OCI-LY1 (cell line): ENCODE data around the gene ZNF141.

Experiments used
- H2AFZ ChIP-seq: fragments of 200-600 bp; sonication (generic), shearing (Covaris generic); 2 replicates; pipeline ENCODE4 v1.6.0; 2014; ENCODE audit warnings: antibody characterized with exemption, mild to moderate bottlenecking, low read length
- H3F3A ChIP-seq: fragments of 200-600 bp; sonication (generic), shearing (Covaris generic); 2 replicates; pipeline ENCODE4 v1.6.0; 2014; ENCODE audit warnings: mild to moderate bottlenecking, antibody characterized with exemption, low read length, moderate library complexity; ENCODE audit not compliant: insufficient read depth
- H3K27ac ChIP-seq: fragments of 200-600 bp; sonication (generic); 2 replicates; pipeline ENCODE4 v1.5.1; 2014; ENCODE audit warnings: low read length, mixed run types, mild to moderate bottlenecking, low read depth; ENCODE audit not compliant: poor library complexity, severe bottlenecking
- H3K27me3 ChIP-seq: fragments of 200-600 bp; sonication (generic); 2 replicates; pipeline ENCODE4 v1.6.0; 2014; ENCODE audit warnings: antibody characterized with exemption, mild to moderate bottlenecking, low read length, moderate library complexity; ENCODE audit not compliant: insufficient read depth
- H3K36me3 ChIP-seq: fragments of 200-600 bp; sonication (generic); 2 replicates; pipeline ENCODE4 v1.6.1; 2014; ENCODE audit warnings: mild to moderate bottlenecking, antibody characterized with exemption, low read length, moderate library complexity, mixed read lengths; ENCODE audit not compliant: insufficient read depth
- H3K4me1 ChIP-seq: fragments of 200-600 bp; sonication (generic); 2 replicates; pipeline ENCODE4 v1.5.1; 2014; ENCODE audit warnings: mild to moderate bottlenecking, low read length, moderate library complexity; ENCODE audit not compliant: insufficient read depth, severe bottlenecking
- H3K4me2 ChIP-seq: fragments of 200-600 bp; sonication (generic), shearing (Covaris generic); 2 replicates; pipeline ENCODE4 v1.6.1; 2014; ENCODE audit warnings: low read length
- H3K4me3 ChIP-seq: fragments of 200-600 bp; sonication (generic); 2 replicates; pipeline ENCODE4 v1.5.1; 2014; ENCODE audit warnings: low read length, low read depth, mild to moderate bottlenecking, mixed read lengths; ENCODE audit not compliant: poor library complexity, severe bottlenecking
- H3K79me2 ChIP-seq: fragments of 200-600 bp; shearing (Covaris generic); 2 replicates; pipeline ENCODE4 v1.6.1; 2016; ENCODE audit warnings: mixed run types, low read length, mixed read lengths; ENCODE audit not compliant: insufficient read depth
- H3K9ac ChIP-seq: fragments of 200-600 bp; sonication (generic), shearing (Covaris generic); 2 replicates; pipeline ENCODE4 v1.6.1; 2014; ENCODE audit warnings: mild to moderate bottlenecking, low read length, mixed read lengths
- H3K9me2 ChIP-seq: fragments of 200-600 bp; sonication (generic), shearing (Covaris generic); 2 replicates; pipeline ENCODE4 v1.6.1; 2014; ENCODE audit warnings: low read depth, mild to moderate bottlenecking, low read length, mixed read lengths
- H3K9me3 ChIP-seq: fragments of 200-600 bp; shearing (Covaris generic); 2 replicates; pipeline ENCODE4 v1.6.1; 2014; ENCODE audit warnings: low read length, mixed read lengths
- H4K20me1 ChIP-seq: fragments of 200-600 bp; sonication (generic), shearing (Covaris generic); 2 replicates; pipeline ENCODE4 v1.6.0; 2016; ENCODE audit warnings: mild to moderate bottlenecking, low read length; ENCODE audit not compliant: insufficient read depth
- CTCF ChIP-seq: fragments of 200-600 bp; sonication (generic), shearing (Covaris generic); IDR thresholded peaks from 2 replicates; pipeline ENCODE4 v1.5.1; 2017; ENCODE audit warnings: mild to moderate bottlenecking, antibody characterized with exemption, low read length, moderate library complexity, mixed read lengths
- EZH2 ChIP-seq: fragments of 200-600 bp; sonication (generic), shearing (Covaris generic); IDR thresholded peaks from 2 replicates; pipeline ENCODE4 v1.8.0; 2017; ENCODE audit warnings: borderline replicate concordance, mixed run types, mild to moderate bottlenecking, antibody characterized with exemption, low read length, moderate library complexity, mixed read lengths

ZNF141 gene

GRCh38 chr4:335515-335914, 2.1 kb upstream of the ZNF141 start:
- H3K4me2 ChIP-seq = peak overlapping the region; percentile 98; the same call in 1 of the 2 replicates

GRCh38 chr4:336099-336892, 1.3 kb upstream of the ZNF141 start:
- H3K4me2 ChIP-seq = peak overlapping the region; percentile 98
- 0 out of 2 replicates have a peak, but pooled peaks cover 7% of the 10 kb centered on the region for H3K9me3 ChIP-seq
- peak overlapping the region; percentile 98 for H3K4me3 ChIP-seq
- H3F3A ChIP-seq = no peaks in the 10 kb centered on the region
- no peaks in the 10 kb centered on the region for H3K9me2 ChIP-seq
- no peaks in the 10 kb centered on the region for H3K27me3 ChIP-seq
- peak overlapping the region; percentile 97 for H3K9ac ChIP-seq
- H2AFZ ChIP-seq = no peak overlapping the region
- peaks cover 33% of the 10 kb centered on the region for H3K36me3 ChIP-seq
- H4K20me1 ChIP-seq = no peaks in the 10 kb centered on the region
- peaks cover 19% of the 10 kb centered on the region for H3K4me1 ChIP-seq
- peak overlapping the region; percentile 87 for H3K27ac ChIP-seq
- H3K79me2 ChIP-seq = peaks cover 33% of the 10 kb centered on the region
- TF ChIP-seq CTCF (no peak), EZH2 (no peak)

More at GRCh38 chr4:335515-335914, 2.1 kb upstream of the ZNF141 start:
- no peak overlapping the region; the same call in 1 of the 2 replicates for H3K9ac ChIP-seq
- H2AFZ ChIP-seq = no peak overlapping the region
- H3K36me3 ChIP-seq = peaks cover 25% of the 10 kb centered on the region
- H3K27ac ChIP-seq = peak overlapping the region; percentile 87
- H3K4me1 ChIP-seq = peaks cover 19% of the 10 kb centered on the region
- peaks cover 26% of the 10 kb centered on the region for H3K79me2 ChIP-seq
- H3K9me3 ChIP-seq = 0 out of 2 replicates have a peak, but pooled peaks cover 5% of the 10 kb centered on the region
- no peaks in the 10 kb centered on the region for H4K20me1 ChIP-seq
- TF ChIP-seq CTCF = no peak
- TF ChIP-seq EZH2 = no peak
- H3K27me3 ChIP-seq = no peaks in the 10 kb centered on the region
- peak overlapping the region; percentile 98 for H3K4me3 ChIP-seq
- no peaks in the 10 kb centered on the region for H3K9me2 ChIP-seq
- no peaks in the 10 kb centered on the region for H3F3A ChIP-seq

GRCh38 chr4:336893-337142, 796 bp upstream of the ZNF141 start:
- 0 out of 2 replicates have a peak, but pooled peaks cover 7% of the 10 kb centered on the region for H3K9me3 ChIP-seq
- peak overlapping the region; percentile 98 for H3K4me2 ChIP-seq
- H3K79me2 ChIP-seq = peaks cover 38% of the 10 kb centered on the region
- no peaks in the 10 kb centered on the region for H4K20me1 ChIP-seq
- H3K4me3 ChIP-seq = peak overlapping the region; percentile 98
- no peaks in the 10 kb centered on the region for H3K9me2 ChIP-seq
- peaks cover 38% of the 10 kb centered on the region for H3K36me3 ChIP-seq
- peaks cover 19% of the 10 kb centered on the region for H3K4me1 ChIP-seq
- H2AFZ ChIP-seq = no peak overlapping the region
- TF ChIP-seq EZH2 (no peak), CTCF (no peak)
- H3F3A ChIP-seq = no peaks in the 10 kb centered on the region
- no peaks in the 10 kb centered on the region for H3K27me3 ChIP-seq
- peak overlapping the region; percentile 87 for H3K27ac ChIP-seq
- peak overlapping the region; percentile 97 for H3K9ac ChIP-seq
